GM12801 (cell line): ENCODE data around the gene LYRM9.

Source experiments
- CTCF ChIP-seq: IDR thresholded peaks from one replicate; pipeline ENCODE4 v1.5.1; 2011; ENCODE audit warnings: control low read depth; ENCODE audit not compliant: insufficient read length; ENCODE audit errors: extremely low read depth

LYRM9 gene

GRCh38 chr17:27905447-27906225 lies 12.5 kb upstream of the LYRM9 start:
- no peak for TF ChIP-seq CTCF

GRCh38 chr17:27904534-27905446 lies 11.6 kb upstream of the LYRM9 start:
- TF ChIP-seq CTCF: no peak

GRCh38 chr17:27904114-27904513 lies 10.9 kb upstream of the LYRM9 start:
- TF ChIP-seq CTCF: no peak

DNA sequence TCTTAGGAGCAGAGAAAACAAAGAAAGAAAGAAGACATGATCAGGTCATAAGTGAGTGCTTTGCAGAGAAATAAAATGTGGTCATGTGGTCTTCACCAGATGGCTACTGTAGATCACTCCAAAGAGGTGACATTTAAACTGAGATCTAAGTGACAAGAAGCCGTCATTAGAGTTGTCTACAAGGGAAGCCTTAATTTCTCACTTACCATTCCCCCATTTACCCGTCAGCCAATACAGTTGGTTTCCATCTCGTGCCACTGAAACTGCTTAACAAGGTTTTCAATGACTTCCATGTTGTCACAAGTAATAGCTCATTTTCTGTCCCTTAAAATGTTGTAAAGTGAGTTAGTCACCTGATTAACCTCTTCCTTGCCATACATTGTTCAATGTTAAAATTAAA lies 6.4 kb upstream of the LYRM9 start:
- no peak for TF ChIP-seq CTCF

DNA sequence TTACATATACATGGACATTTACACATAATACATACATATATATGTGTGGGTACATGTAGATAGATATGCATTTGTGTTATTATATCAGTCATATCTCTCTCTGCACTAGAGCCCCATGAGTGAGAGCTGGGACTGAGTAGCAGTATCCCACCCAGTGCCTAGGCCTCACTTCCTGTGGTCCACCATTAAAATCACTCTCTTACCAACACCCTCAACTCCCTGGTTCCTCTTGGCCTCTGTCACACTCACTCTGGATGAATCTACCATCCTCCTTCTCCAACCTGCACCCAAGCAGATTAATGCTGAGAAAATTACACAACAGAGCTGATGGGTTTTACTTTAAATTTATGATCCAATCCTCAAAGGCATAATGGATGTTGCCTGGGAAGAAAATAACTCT lies 4.9 kb upstream of the LYRM9 start:
- TF ChIP-seq CTCF: no peak

DNA sequence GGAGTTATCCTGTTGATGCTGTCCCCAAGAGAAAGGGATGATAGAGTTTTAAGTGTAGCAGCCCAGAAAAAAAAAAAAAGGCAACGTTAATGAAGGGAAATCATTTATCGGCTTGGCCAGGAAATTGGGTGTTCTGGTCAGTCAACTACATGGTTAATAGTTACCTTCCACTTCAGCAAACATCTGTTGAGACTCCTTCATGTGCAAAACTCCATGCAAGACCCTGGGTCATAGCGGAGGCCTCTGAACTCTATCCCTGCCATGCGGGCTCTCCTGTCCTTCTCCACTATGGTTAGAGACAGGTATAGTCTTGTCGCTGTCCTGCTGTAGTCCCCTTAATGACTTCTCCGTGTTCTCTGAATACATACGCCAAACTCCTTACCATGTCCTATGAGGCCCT lies 3.5 kb upstream of the LYRM9 start:
- no peak for TF ChIP-seq CTCF

GRCh38 chr17:27895940-27896535 lies 2.9 kb upstream of the LYRM9 start:
- no peak for TF ChIP-seq CTCF
